ENCODE data around the gene CLIC2.

- TF ChIP-seq CTCF (IDR thresholded peaks at IDR 0.05), result no peak
- no peak for TF ChIP-seq POLR2A (IDR thresholded peaks at IDR 0.05)
- TF ChIP-seq EP300 (IDR thresholded peaks at IDR 0.05), result no peak
These were observed 68.0 kb downstream of the CLIC2 start for GRCh38 chrX:155266439-155266838.

Data from ovary (tissue), 3 donors.